HepG2 (cell line): ENCODE data around the gene ZC3H18. TPM values are rescaled to one million over a fixed set of nuclear protein-coding genes. Genes with fewer than 3 reads are reported as not detected.

ENCODE experiments used
- ATAC-seq: fragments of 200-7000 bp; cut with Tn5 transposase; 3 replicates; pipeline ENCODE4 v1.9.1; 2020; ENCODE audit warnings: mild to moderate bottlenecking, moderate library complexity
- BruUV-seq: library from RNA; stranded (reverse); fragments of 400-500 nt; replicated peaks from 2 replicates; lab custom pipeline; 2021; lab: Mats Ljungman, UMichigan
- CTCF ChIA-PET: fragments of 300-600 bp; formaldehyde crosslinking; extraction: SDS; loops from one replicate; lab custom pipeline; 2021; ENCODE audit warnings: low total read pairs, inconsistent platforms, low intra/inter-chr PET ratio; lab: Yijun Ruan, JAX
- POLR2A ChIA-PET: fragments of 350-600 bp; sonication (Branson Sonifier 250); formaldehyde crosslinking; loops from one replicate; lab custom pipeline; 2020; ENCODE audit warnings: antibody characterized with exemption, inconsistent platforms; lab: Yijun Ruan, JAX
- DNase-seq: peaks from one replicate; pipeline ENCODE4 v3.0.0-alpha.2; 2015; ENCODE audit warnings: low spot score
- FAIRE-seq: peaks from 3 replicates; lab custom pipeline; 2011; peaks lifted over from hg19 to GRCh38; lab: Jason Lieb, UNC
- H2AFZ ChIP-seq: one replicate; pipeline ENCODE4 v1.6.1; 2011; ENCODE audit warnings: low read length, inconsistent platforms
- H3K27ac ChIP-seq: fragments of 300-600 bp; 3 replicates; pipeline ENCODE4 v1.8.0; 2011; ENCODE audit warnings: mixed run types, mild to moderate bottlenecking, mixed read lengths, low read length, inconsistent platforms; ENCODE audit not compliant: insufficient read depth; ENCODE audit errors: extremely low read length
- H3K27me3 ChIP-seq, 2 experiments: fragments of 200-600 bp in 1 of 2; 2 replicates in 1 of 2; 3 replicates in 1 of 2; pipeline versions ENCODE4 v1.6.0 to v1.8.0; 2011; ENCODE audit warnings: low read length in 2 of 2, mild to moderate bottlenecking in 2 of 2, moderate library complexity in 2 of 2, inconsistent platforms in 1 of 2; ENCODE audit not compliant: insufficient read depth in 2 of 2, control insufficient read depth in 1 of 2
- H3K36me3 ChIP-seq, 2 experiments: fragments of 200-600 bp in 1 of 2; replicated peaks in 1 of 2; 2 replicates in 1 of 2; 3 replicates in 1 of 2; pipeline versions ENCODE4 v1.5.1 to v1.8.0; 2011; ENCODE audit warnings: low read length in 2 of 2, inconsistent platforms in 1 of 2; ENCODE audit not compliant: insufficient read depth in 2 of 2, control insufficient read depth in 1 of 2
- H3K4me1 ChIP-seq: 2 replicates; pipeline ENCODE4 v1.5.1; 2012; ENCODE audit warnings: low read length, inconsistent platforms; ENCODE audit not compliant: insufficient read depth
- H3K4me2 ChIP-seq: 2 replicates; pipeline ENCODE4 v1.6.0; 2011; ENCODE audit warnings: low read depth, low read length, inconsistent platforms
- H3K4me3 ChIP-seq, 3 experiments: fragments of 200-600 bp in 1 of 3; sonication (generic), shearing (Covaris generic) in 1 of 3; replicated peaks in 1 of 3; 2 replicates each; pipeline ENCODE4 v1.5.1; 2011 to 2016; ENCODE audit warnings: low read length in 3 of 3, inconsistent platforms in 2 of 3, low read depth in 2 of 3, mild to moderate bottlenecking in 2 of 3, control low read depth in 1 of 3, mixed read lengths in 1 of 3; ENCODE audit not compliant: insufficient read depth in 1 of 3
- H3K79me2 ChIP-seq: one replicate; pipeline ENCODE4 v1.6.1; 2011; ENCODE audit warnings: low read length, inconsistent platforms; ENCODE audit not compliant: insufficient read depth
- H3K9ac ChIP-seq: 2 replicates; pipeline ENCODE4 v1.6.0; 2011; ENCODE audit warnings: mild to moderate bottlenecking, low read depth, low read length, inconsistent platforms; ENCODE audit not compliant: insufficient read depth
- H3K9me3 ChIP-seq: 2 replicates; pipeline ENCODE4 v1.5.1; 2012; ENCODE audit warnings: mild to moderate bottlenecking, low read length
- H4K20me1 ChIP-seq: 2 replicates; pipeline ENCODE4 v1.6.0; 2011; ENCODE audit warnings: inconsistent platforms, mild to moderate bottlenecking, low read length, moderate library complexity; ENCODE audit not compliant: insufficient read depth
- AGO2 ChIP-seq: fragments of 200-400 bp; formaldehyde crosslinking; optimal IDR thresholded peaks from 2 replicates; pipeline ENCODE3; 2017; ENCODE audit warnings: mild to moderate bottlenecking, low read depth, low read length, moderate library complexity
- FOXO1 ChIP-seq: sonication (generic); formaldehyde crosslinking; IDR thresholded peaks from 2 replicates; pipeline ENCODE4 v1.4.0; 2020; ENCODE audit warnings: missing genetic modification reagents
- GABPB1 ChIP-seq: IDR thresholded peaks from 2 replicates; pipeline ENCODE4 v1.6.1; 2016; ENCODE audit warnings: mild to moderate bottlenecking, missing genetic modification reagents, moderate library complexity, missing compliant biosample characterization
- HOXA5 ChIP-seq: sonication (generic); formaldehyde crosslinking; IDR thresholded peaks from 2 replicates; pipeline ENCODE4 v1.4.0; 2020; ENCODE audit warnings: missing genetic modification reagents
- NR2F1 ChIP-seq, 2 experiments: fragments of 450-650 bp in 1 of 2; formaldehyde crosslinking in 1 of 2; IDR thresholded peaks; 2 replicates each; pipeline versions ENCODE4 v1.5.0 to v1.6.1; 2016 to 2020; ENCODE audit warnings: mild to moderate bottlenecking in 1 of 2, missing compliant biosample characterization in 1 of 2, missing genetic modification reagents in 1 of 2, moderate library complexity in 1 of 2
- RARA ChIP-seq: IDR thresholded peaks from 2 replicates; pipeline ENCODE4 v1.6.1; 2016; ENCODE audit warnings: missing genetic modification reagents, missing compliant biosample characterization
- SIX1 ChIP-seq: sonication (generic); formaldehyde crosslinking; IDR thresholded peaks from 2 replicates; pipeline ENCODE4 v1.4.0; 2020; ENCODE audit warnings: missing genetic modification reagents, borderline replicate concordance
- ZC3H13 ChIP-seq: sonication (generic); formaldehyde crosslinking; IDR thresholded peaks from 2 replicates; pipeline ENCODE4 v1.8.1; 2023; ENCODE audit warnings: mild to moderate bottlenecking, missing genetic modification reagents, moderate library complexity
- ZNF550 ChIP-seq: sonication (generic); formaldehyde crosslinking; IDR thresholded peaks from 2 replicates; pipeline ENCODE4 v1.4.0; 2020; ENCODE audit warnings: mild to moderate bottlenecking, missing genetic modification reagents, borderline replicate concordance
- ZNF737 ChIP-seq: sonication (generic); formaldehyde crosslinking; IDR thresholded peaks from 2 replicates; pipeline ENCODE4 v1.5.0; 2020; ENCODE audit warnings: missing genetic modification reagents, mild to moderate bottlenecking, borderline replicate concordance
- ZNF883 ChIP-seq: sonication (generic); formaldehyde crosslinking; IDR thresholded peaks from 2 replicates; pipeline ENCODE4 v1.5.1; 2020; ENCODE audit warnings: mild to moderate bottlenecking, missing genetic modification reagents; ENCODE audit errors: not compliant biosample characterization
- WGBS: methylation state at CpG from one replicate; pipeline ENCODE4 v1.1.6; 2017; ENCODE audit warnings: low lambda C conversion rate; 5-methylcytosine and 5-hydroxymethylcytosine counted together
- in situ Hi-C: cut with HindIII; loops from 2 replicates; pipeline ENCODE4 v1.10.0; 2017; ENCODE audit warnings: low pct_unique_long_range_greater_than_20kb; ENCODE audit not compliant: extremely low pct_ligation_motif_present
- intact Hi-C: fragments of 100-400 bp; cut with micrococcal nuclease; formaldehyde crosslinking; loops from one replicate; pipeline ENCODE4 v1.10.0; 2022; ENCODE audit not compliant: unreplicated experiment
- polyA plus RNA-seq, 8 experiments: library from polyadenylated mRNA; depleted of rRNA in 3 of 8; stranded (reverse) in 7 of 8; unstranded in 1 of 8; fragments of >200 nt; fragmentation: Illumina TruSeq in 4 of 8; extraction: Trizol in 4 of 8; gene quantifications; 2 replicates each; pipeline versions ENCODE4 v1.2.1 to v1.2.3, GENCODE V29; 2011 to 2016; ENCODE audit warnings: low read depth in 4 of 8, missing spikeins in 1 of 8, mixed read lengths in 1 of 8; ENCODE audit not compliant: insufficient read depth in 1 of 8
- total RNA-seq, 5 experiments: library from RNA; depleted of rRNA; stranded (reverse); fragments of >200 nt; fragmentation: Illumina TruSeq; extraction: Trizol; gene quantifications; 2 replicates each; pipeline ENCODE4 v1.2.3, GENCODE V29; 2016; ENCODE audit warnings: low read depth in 1 of 5
- TF ChIP-seq, protein P1 (sequence below): sonication (generic); formaldehyde crosslinking; IDR thresholded peaks from 2 replicates; pipeline ENCODE4 v1.5.0; 2020; ENCODE audit warnings: mild to moderate bottlenecking, missing genetic modification reagents, borderline replicate concordance
- TF ChIP-seq, protein P2 (sequence below): sonication (generic); formaldehyde crosslinking; IDR thresholded peaks from 2 replicates; pipeline ENCODE4 v1.8.0; 2022; ENCODE audit warnings: mild to moderate bottlenecking, missing genetic modification reagents; ENCODE audit not compliant: insufficient replicate concordance
- TF ChIP-seq, protein P3 (sequence below): sonication (generic); formaldehyde crosslinking; IDR thresholded peaks from 2 replicates; pipeline ENCODE4 v1.4.0; 2020; ENCODE audit warnings: mild to moderate bottlenecking, missing genetic modification reagents

The ZC3H18 gene
- total and polyA plus RNA-seq, 2 of the 13 experiments (the other 11 are each of a cell fraction or from before 2014, with no cell fraction given) = 11.2 to 27.4 TPM

DNA sequence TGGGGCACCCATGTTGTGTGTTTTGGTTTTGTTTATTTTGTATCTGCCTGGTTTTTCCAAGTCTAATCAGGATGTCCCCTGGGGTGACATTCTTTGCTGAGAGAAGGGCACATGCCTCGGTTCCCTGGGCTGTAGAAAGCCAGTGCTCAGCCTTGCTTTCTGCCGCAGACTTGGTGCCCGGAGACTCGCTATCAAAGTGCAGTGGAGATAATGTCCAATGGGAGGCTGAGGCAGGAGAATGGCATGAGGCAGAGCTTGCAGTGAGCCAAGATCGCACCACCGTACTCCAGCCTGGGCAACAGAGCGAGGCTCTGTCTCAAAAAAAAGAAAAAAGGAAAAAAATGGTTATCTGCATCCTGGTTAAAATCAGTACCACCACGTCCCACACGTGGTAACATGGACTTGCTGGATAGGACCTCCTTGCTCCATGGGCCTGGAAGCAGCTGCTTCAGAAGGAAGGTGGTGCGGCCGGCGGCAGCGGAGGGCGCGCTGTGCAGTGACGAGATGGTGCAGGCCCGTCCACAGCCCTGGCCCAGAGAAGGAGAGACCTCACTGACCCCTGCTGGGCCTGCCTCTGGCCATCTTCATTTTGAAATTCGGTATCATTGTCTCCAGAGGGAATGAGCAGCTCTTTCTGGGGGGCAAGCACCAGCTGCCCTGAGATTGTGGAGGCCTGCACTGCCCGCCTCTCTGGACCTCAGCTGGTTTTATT lies 48.9 kb downstream of the ZC3H18 start:
- POLR2A ChIA-PET = interaction anchor here (1.4 to 2.7 kb wide), 4 partner anchors 22 to 49 kb away, joined by 4 to 17 read pairs (median 12); partner anchors contain the start of genes CYBA, MVD and ZC3H18
- no peak overlapping the region; a peak in 1 of 6 replicates for H3K4me3 ChIP-seq
- no peak for FAIRE-seq
- TF ChIP-seq ZNF737 (CRISPR knock-in tag) (0 out of 2 replicates have a peak, but pooled peaks have one; percentile 40), ZNF883 (CRISPR knock-in tag) (peak; percentile 42), RARA (CRISPR knock-in tag) (no peak), HOXA5 (CRISPR knock-in tag) (no peak), FOXO1 (CRISPR knock-in tag) (0 out of 2 replicates have a peak, but pooled peaks have one; percentile 2), NR2F1 (CRISPR knock-in tag; IDR thresholded peaks at IDR 0.05) (no peak), ZC3H13 (CRISPR knock-in tag) (0 out of 2 replicates have a peak, but pooled peaks have one; percentile 38), ZNF550 (CRISPR knock-in tag) (0 out of 2 replicates have a peak, but pooled peaks have one; percentile 6), SIX1 (no peak), GABPB1 (CRISPR knock-in tag) (no peak), AGO2 (peak; percentile 31)
- TF ChIP-seq, protein P1, sequence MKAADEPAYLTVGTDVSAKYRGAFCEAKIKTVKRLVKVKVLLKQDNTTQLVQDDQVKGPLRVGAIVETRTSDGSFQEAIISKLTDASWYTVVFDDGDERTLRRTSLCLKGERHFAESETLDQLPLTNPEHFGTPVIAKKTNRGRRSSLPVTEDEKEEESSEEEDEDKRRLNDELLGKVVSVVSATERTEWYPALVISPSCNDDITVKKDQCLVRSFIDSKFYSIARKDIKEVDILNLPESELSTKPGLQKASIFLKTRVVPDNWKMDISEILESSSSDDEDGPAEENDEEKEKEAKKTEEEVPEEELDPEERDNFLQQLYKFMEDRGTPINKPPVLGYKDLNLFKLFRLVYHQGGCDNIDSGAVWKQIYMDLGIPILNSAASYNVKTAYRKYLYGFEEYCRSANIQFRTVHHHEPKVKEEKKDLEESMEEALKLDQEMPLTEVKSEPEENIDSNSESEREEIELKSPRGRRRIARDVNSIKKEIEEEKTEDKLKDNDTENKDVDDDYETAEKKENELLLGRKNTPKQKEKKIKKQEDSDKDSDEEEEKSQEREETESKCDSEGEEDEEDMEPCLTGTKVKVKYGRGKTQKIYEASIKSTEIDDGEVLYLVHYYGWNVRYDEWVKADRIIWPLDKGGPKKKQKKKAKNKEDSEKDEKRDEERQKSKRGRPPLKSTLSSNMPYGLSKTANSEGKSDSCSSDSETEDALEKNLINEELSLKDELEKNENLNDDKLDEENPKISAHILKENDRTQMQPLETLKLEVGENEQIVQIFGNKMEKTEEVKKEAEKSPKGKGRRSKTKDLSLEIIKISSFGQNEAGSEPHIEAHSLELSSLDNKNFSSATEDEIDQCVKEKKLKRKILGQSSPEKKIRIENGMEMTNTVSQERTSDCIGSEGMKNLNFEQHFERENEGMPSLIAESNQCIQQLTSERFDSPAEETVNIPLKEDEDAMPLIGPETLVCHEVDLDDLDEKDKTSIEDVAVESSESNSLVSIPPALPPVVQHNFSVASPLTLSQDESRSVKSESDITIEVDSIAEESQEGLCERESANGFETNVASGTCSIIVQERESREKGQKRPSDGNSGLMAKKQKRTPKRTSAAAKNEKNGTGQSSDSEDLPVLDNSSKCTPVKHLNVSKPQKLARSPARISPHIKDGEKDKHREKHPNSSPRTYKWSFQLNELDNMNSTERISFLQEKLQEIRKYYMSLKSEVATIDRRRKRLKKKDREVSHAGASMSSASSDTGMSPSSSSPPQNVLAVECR = 0 out of 2 replicates have a peak, but pooled peaks have one; percentile 6
- TF ChIP-seq, protein P2, sequence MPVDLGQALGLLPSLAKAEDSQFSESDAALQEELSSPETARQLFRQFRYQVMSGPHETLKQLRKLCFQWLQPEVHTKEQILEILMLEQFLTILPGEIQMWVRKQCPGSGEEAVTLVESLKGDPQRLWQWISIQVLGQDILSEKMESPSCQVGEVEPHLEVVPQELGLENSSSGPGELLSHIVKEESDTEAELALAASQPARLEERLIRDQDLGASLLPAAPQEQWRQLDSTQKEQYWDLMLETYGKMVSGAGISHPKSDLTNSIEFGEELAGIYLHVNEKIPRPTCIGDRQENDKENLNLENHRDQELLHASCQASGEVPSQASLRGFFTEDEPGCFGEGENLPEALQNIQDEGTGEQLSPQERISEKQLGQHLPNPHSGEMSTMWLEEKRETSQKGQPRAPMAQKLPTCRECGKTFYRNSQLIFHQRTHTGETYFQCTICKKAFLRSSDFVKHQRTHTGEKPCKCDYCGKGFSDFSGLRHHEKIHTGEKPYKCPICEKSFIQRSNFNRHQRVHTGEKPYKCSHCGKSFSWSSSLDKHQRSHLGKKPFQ = no peak
- TF ChIP-seq, protein P3, sequence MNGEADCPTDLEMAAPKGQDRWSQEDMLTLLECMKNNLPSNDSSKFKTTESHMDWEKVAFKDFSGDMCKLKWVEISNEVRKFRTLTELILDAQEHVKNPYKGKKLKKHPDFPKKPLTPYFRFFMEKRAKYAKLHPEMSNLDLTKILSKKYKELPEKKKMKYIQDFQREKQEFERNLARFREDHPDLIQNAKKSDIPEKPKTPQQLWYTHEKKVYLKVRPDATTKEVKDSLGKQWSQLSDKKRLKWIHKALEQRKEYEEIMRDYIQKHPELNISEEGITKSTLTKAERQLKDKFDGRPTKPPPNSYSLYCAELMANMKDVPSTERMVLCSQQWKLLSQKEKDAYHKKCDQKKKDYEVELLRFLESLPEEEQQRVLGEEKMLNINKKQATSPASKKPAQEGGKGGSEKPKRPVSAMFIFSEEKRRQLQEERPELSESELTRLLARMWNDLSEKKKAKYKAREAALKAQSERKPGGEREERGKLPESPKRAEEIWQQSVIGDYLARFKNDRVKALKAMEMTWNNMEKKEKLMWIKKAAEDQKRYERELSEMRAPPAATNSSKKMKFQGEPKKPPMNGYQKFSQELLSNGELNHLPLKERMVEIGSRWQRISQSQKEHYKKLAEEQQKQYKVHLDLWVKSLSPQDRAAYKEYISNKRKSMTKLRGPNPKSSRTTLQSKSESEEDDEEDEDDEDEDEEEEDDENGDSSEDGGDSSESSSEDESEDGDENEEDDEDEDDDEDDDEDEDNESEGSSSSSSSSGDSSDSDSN (CRISPR knock-in tag) = 0 out of 2 replicates have a peak, but pooled peaks have one; percentile 28

More for the DNA sequence above, 48.9 kb downstream of the ZC3H18 start:
- CTCF ChIA-PET = no interaction called here
- Histone ChIP-seq H3K9ac (0 out of 2 replicates have a peak overlapping the region, but pooled peaks have one; percentile 6), H3K4me2 (peak overlapping the region; percentile 57), H4K20me1 (peaks cover 8% of the 10 kb centered on the region; the same call in 1 of the 2 replicates), H3K4me1 (peaks cover 36% of the 10 kb centered on the region), H3K79me2 (peaks cover 15% of the 10 kb centered on the region), H3K27me3 (no peaks in the 10 kb centered on the region), H2AFZ (no peak overlapping the region), H3K36me3 (peaks cover 27 to 50% of the 10 kb centered on the region in 2 experiments), H3K27ac (peak overlapping the region; percentile 65), H3K9me3 (no peaks in the 10 kb centered on the region)
- DNase-seq = no peak
- intact Hi-C loops (loop anchor here (1.0 kb wide), 1 partner anchor 29 kb away; no protein-coding TSS in a partner anchor), in situ Hi-C loops (no loop called here)
- no TSS peak for BruUV-seq
- ATAC-seq = no peak
- WGBS = 91% methylated on average over 18 of the region's 19 CpGs
